GM19467 (cell line): ENCODE data around the gene ZNF683.
"Not testable (repeated sequence)": the region's sequence is repeated elsewhere in the genome, so short reads cannot be mapped to it uniquely, and the experiment has no call there.

ENCODE experiments used
- ATAC-seq: cut with Tn5 transposase; IDR thresholded peaks from one replicate; pipeline ENCODE4 v1.9.1; 2021; ENCODE audit warnings: mild to moderate bottlenecking, moderate library complexity; ENCODE audit not compliant: unreplicated experiment

The ZNF683 gene

GRCh38 chr1:26387447-26387846 is 14.9 kb upstream of the ZNF683 start:
- ATAC-seq: no peak

DNA sequence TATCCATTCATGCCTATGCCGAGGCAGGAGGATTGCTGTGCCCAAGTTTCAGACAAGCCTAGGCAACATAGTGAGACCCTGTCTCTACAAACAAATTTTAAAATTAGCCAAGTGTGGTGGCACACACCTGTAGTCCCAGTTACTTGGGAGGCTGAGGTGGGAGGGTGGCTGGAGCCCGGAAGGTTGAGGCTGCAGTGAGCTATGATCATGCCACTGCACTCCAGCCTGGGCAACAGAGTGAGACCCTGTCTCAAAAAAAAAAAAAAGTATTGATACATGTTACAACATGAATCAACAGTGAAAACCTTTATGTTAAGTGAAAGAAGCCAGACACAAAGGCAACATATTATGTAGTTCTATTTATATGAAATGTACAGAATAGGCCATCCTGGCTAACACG is 12.5 kb upstream of the ZNF683 start:
- not testable (repeated sequence) for ATAC-seq

GRCh38 chr1:26384076-26384475 is 11.5 kb upstream of the ZNF683 start:
- ATAC-seq: no peak

- ATAC-seq: no peak
These were observed 6.3 kb upstream of the ZNF683 start for GRCh38 chr1:26378879-26379251.

- no peak for ATAC-seq
These were observed 5.7 kb upstream of the ZNF683 start for GRCh38 chr1:26378088-26378878.

GRCh38 chr1:26376050-26376449 is 3.5 kb upstream of the ZNF683 start:
- ATAC-seq: no peak

GRCh38 chr1:26375081-26375480 is 2.5 kb upstream of the ZNF683 start:
- ATAC-seq: no peak

DNA sequence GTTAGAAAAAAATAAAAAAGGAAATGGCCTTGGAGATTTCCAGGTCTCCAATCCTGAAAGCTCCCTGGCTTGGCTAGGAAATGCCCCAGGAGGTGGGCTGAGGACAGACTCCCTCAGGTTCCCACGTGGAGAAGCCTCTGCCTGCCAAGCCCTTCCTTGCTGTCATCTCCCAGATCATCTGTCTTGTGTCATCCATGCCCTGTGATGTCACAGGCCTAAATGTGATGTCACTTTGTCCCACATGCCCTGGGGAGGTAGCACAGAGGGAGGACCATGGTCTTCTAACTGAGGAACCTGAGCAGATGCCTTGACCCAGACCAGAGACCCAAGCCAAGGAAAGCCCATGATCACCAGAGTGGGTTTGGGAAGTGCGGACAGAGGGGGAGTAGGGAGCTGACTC is 1.8 kb upstream of the ZNF683 start:
- ATAC-seq: not testable (repeated sequence)

- no peak for ATAC-seq
These were observed 1.2 kb upstream of the ZNF683 start for GRCh38 chr1:26373789-26374188.

DNA sequence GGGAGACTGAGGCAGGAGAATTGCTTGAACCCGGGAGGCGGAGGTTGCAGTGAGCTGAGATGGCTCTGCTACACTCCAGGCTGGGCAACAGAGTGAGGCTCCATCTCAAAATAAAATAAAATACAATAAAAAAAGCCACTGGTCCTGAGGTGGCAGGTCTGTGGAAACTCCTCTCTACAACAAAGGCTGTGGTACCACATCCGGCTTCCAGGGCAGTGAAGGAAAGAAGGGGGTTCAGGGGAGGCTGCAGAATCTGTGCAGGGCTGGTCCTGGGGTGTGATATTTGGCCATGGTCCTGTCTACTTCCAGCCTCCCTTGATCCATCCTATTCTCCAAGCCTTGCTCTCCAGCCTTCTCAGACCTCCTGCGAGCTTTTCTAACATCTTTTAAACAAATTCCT is 731 bp upstream of the ZNF683 start:
- no peak for ATAC-seq

DNA sequence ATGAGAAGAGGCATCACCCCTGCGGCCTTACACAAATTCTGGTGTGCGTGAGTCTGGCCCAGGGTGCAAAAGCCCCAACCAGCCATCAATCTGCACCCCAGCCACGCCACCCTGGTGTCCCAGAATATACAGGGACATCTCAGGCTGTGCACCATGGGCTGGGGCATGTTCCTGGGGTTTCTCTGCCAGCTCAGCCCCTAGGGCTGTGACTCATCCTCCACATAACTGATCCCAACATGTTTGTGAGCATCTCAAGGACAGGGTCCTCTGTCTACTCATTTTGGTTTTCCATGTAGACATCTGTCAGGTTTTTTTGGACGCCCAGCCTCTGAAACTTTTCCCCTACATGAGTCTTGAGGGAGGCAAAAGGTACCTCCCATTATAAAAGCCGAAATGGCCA is 511 bp downstream of the ZNF683 start:
- no peak for ATAC-seq

DNA sequence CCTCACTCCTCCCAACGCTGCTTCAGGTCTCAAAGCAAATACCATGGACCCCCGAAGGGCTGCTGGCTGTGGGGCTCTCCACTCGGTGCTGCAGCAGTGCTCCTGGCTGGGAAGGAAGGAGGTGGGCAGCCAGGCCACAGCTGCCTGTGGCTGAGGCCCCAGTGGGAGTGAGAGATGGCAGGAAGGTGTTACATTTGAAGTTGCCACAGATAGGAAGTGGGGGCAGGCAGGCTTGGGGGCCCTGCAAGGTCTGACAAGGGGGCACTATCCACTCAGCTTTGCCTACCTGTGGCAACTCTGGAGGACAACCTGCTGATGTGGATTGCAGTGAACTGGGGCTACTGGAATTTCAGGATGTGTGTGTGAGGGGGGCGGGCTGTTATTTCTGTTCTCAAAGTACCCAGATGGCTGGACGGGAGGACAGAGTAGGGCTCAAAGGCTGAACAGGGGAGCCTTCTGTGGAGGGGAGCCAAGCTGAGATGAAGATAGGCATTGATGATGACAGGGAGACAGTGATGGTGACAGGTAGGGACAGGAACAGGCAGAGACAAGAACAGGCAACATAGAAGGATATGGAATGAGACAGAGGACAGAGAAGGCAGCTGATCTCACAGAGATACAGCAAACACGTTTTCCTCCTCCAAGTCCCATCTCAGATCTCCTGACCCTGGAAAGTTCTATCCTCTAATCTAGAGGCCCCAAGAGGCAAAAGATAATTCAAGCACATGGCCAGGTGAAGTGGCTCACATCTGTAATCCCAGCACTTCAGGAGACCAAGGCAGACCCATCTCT is 1.8 kb downstream of the ZNF683 start:
- ATAC-seq: no peak

GRCh38 chr1:26368486-26368885 is 4.1 kb downstream of the ZNF683 start:
- no peak for ATAC-seq

- no peak for ATAC-seq
These were observed 4.5 kb downstream of the ZNF683 start for GRCh38 chr1:26368006-26368405.

DNA sequence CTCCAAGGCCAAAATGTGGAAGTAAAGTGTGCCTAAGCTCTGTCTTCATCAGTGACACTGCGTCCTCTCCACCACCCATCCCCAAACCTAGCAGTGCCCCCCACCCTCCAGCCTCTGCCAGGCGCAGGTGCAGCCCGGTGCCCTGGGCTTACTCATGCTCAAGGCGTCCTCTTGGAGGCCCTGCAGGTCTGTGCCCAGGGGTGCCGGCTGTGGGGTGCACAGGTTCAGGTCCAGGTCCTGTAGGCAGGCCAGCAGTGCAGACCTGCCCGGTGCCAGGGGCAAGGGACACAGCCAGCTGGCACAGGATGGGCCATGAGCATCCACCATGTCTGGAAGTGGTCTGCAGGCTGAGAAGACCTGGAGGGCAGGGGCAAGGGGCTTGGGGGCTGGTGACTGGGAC is 5.1 kb downstream of the ZNF683 start:
- no peak for ATAC-seq

DNA sequence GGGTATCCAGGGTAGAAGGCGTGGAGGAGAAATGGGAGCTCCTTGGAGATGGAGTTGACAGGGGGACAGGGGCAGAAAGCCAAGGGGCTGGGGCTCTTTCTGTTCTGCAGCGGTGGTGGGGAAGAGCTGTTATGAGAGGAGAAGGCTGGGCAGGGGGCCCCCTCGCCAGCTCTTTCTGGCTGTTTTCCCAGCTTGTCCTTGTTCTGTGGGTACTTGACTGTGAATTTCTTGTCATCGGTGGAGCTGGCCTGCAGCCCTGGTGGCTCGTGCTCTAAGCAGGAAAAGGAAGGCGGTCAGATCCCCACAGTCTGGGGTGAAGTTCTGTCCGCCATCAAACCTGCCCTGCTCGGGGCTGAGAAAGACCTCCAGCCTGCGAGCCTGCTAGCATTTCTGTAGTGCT is 7.6 kb downstream of the ZNF683 start:
- ATAC-seq: no peak

- no peak for ATAC-seq
These were observed 8.8 kb downstream of the ZNF683 start for GRCh38 chr1:26363549-26364448.

- ATAC-seq: no peak
These were observed 10.2 kb downstream of the ZNF683 start for GRCh38 chr1:26362331-26362730.

- ATAC-seq: no peak
These were observed 10.9 kb downstream of the ZNF683 start for GRCh38 chr1:26361605-26362122.

DNA sequence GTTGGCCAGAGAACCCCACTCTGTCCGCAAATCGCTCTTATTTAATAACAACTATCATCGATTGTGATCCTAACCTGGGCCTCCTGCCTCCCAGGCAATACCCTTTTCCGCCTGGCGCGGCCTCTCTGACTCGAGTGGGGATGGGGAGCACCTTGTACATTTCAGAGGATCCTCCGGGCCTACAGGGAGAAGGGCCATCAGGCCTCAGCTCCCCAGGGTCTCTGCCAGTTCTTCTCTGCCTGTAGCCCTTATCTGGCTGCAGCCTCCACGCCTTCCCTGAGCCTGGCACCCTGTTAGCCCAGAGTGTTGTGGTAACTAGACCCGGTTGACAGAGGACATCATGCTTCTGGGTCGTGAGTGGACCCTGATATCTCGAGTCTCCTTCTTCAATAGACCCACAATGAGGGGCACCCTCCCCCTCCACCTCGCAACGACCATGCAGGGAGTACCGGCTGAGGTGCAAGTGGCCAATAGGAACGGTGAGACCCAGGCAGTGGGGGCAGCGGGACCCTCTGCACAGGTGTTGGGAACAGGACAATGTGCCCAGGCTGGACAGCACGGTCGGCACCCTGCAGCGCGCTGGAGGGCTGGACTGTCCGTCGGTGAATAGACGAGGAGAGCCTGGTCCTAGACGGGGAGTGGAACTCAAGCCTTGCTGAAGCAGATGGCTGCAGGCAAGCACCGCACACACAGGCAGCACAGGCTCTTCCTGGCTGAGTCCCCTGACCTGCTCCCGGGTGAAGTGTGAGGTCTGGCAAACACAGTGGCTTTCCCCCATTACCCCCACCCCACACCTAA is 11.5 kb downstream of the ZNF683 start:
- no peak for ATAC-seq
